Astrocyte of the cerebellum (primary cell): ENCODE measurements around the gene SLC22A17.

ENCODE experiments used
- DNase-seq: peaks from one replicate; pipeline ENCODE4 v3.0.0-alpha.2; 2011; ENCODE audit warnings: low read depth
- H3K4me3 ChIP-seq: 2 replicates; pipeline ENCODE4 v1.5.1; 2011; ENCODE audit warnings: mild to moderate bottlenecking, low read depth, low read length, moderate library complexity
- CTCF ChIP-seq: IDR thresholded peaks from 2 replicates; pipeline ENCODE4 v1.5.1; 2012; ENCODE audit warnings: low read length, low read depth, moderate library complexity, mild to moderate bottlenecking; ENCODE audit errors: missing control alignments
- in situ Hi-C: cut with HindIII; loops from 2 replicates; pipeline ENCODE4 v1.10.0; 2017; ENCODE audit warnings: low sequenced_read_pairs

SLC22A17 gene

GRCh38 chr14:23345987-23346692, 6.5 kb downstream of the SLC22A17 start:
- peak; percentile 10 for TF ChIP-seq CTCF
- no peak for DNase-seq
- no peak overlapping the region for H3K4me3 ChIP-seq
- in situ Hi-C loops, result no loop called here

GRCh38 chr14:23344481-23344880, 8.2 kb downstream of the SLC22A17 start:
- TF ChIP-seq CTCF, result no peak
- in situ Hi-C loops, result no loop called here
- H3K4me3 ChIP-seq, result no peak overlapping the region
- no peak for DNase-seq

- DNase-seq, result no peak
- no peak for TF ChIP-seq CTCF
- no peak overlapping the region for H3K4me3 ChIP-seq
- in situ Hi-C loops, result no loop called here
Measured at GRCh38 chr14:23339506-23340268, 13.0 kb downstream of the SLC22A17 start.

GRCh38 chr14:23335623-23336022, 17.1 kb downstream of the SLC22A17 start:
- no peak overlapping the region for H3K4me3 ChIP-seq
- in situ Hi-C loops, result no loop called here
- DNase-seq, result no peak
- no peak for TF ChIP-seq CTCF

GRCh38 chr14:23327947-23328744, 24.5 kb downstream of the SLC22A17 start:
- in situ Hi-C loops, result loop anchor here (5.0 kb wide), 1 partner anchor 39 kb away; the partner anchor contains the start of gene EFS
- peak; percentile 67 for DNase-seq
- H3K4me3 ChIP-seq, result no peak overlapping the region
- TF ChIP-seq CTCF, result peak; percentile 78
